ENCODE data around the gene ZNF236. TPM values are rescaled to one million over a fixed set of nuclear protein-coding genes. Genes with fewer than 3 reads are reported as not detected.
"Not testable (repeated sequence)": the region's sequence is repeated elsewhere in the genome, so short reads cannot be mapped to it uniquely, and the experiment has no call there.

The ZNF236 gene
- total RNA-seq, 1 donor from 2014 or later, result 17.2 TPM

DNA sequence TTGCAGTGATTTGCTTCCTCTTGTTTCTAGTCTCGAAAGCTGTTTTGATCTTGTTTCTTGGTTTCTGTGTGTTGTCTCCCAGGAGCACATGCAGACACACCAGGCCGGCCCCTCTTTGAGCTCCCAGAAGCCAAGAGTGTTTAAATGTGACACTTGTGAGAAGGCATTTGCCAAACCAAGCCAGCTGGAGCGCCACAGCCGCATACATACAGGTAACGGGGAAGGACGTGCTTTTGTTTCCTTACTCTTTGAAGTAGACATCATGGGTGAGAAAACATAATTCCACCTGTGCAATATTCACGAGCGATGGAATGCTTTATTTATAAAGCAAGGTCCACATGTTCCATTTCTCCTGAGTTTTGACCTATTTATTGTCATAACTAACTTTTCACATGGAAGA, 137.2 kb downstream of the ZNF236 start:
- Histone ChIP-seq H3K27me3 (ENCODE audit: control insufficient read depth in 3 of 3, insufficient read depth in 3 of 3, low read length in 3 of 3) (no peaks in the 10 kb centered on the region), H3K9me3 (ENCODE audit: control insufficient read depth in 3 of 3, low read length in 3 of 3) (no peaks in the 10 kb centered on the region), H3K36me3 (ENCODE audit: control insufficient read depth in 3 of 3, insufficient read depth in 3 of 3, low read length in 3 of 3) (peaks cover 27 to 40% (median 35%) of the 10 kb centered on the region in 3 donors), H3K9ac (ENCODE audit: low read depth in 1 of 3, low read length in 3 of 3) (no peak overlapping the region), H3K4me3 (ENCODE audit: low read length in 3 of 3) (no peak overlapping the region), H3K4me1 (ENCODE audit: control insufficient read depth in 3 of 3, insufficient read depth in 3 of 3, low read length in 3 of 3) (peaks cover 0 to 7% (median 0%) of the 10 kb centered on the region in 3 donors), H3K27ac (ENCODE audit: low read depth, low read length) (no peak overlapping the region)

DNA sequence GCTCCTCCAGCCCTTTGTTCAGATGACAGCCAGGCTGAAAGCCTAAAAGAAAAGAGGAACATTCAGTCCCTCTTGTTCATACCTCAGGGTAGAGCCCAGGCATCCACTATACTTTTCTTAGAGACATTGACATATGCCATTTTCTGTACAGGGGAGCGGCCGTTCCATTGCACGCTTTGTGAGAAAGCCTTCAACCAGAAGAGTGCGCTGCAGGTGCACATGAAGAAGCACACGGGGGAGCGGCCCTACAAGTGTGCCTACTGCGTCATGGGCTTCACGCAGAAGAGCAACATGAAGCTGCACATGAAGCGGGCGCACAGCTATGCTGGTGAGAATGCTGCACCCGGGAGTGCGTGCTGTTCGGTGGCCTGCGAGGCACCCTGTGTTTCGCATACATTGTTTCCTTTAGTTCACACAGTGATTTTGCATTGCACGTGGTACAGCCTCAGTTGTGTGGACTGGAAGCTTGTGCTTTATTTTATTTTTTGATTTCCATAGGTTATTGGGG, 138.2 kb downstream of the ZNF236 start:
- H3K36me3 ChIP-seq (ENCODE audit: control insufficient read depth in 3 of 3, insufficient read depth in 3 of 3, low read length in 3 of 3), result peaks cover 25 to 40% (median 35%) of the 10 kb centered on the region in 3 donors
- H3K27ac ChIP-seq (ENCODE audit: low read depth, low read length), result no peak overlapping the region
- H3K4me1 ChIP-seq (ENCODE audit: control insufficient read depth in 3 of 3, insufficient read depth in 3 of 3, low read length in 3 of 3), result peaks cover 0 to 5% (median 0%) of the 10 kb centered on the region in 3 donors
- no peak overlapping the region for H3K9ac ChIP-seq (ENCODE audit: low read depth in 1 of 3, low read length in 3 of 3)
- no peak overlapping the region for H3K4me3 ChIP-seq (ENCODE audit: low read length in 3 of 3)
- H3K9me3 ChIP-seq (ENCODE audit: control insufficient read depth in 3 of 3, low read length in 3 of 3), result no peaks in the 10 kb centered on the region
- no peaks in the 10 kb centered on the region for H3K27me3 ChIP-seq (ENCODE audit: control insufficient read depth in 3 of 3, insufficient read depth in 3 of 3, low read length in 3 of 3)

DNA sequence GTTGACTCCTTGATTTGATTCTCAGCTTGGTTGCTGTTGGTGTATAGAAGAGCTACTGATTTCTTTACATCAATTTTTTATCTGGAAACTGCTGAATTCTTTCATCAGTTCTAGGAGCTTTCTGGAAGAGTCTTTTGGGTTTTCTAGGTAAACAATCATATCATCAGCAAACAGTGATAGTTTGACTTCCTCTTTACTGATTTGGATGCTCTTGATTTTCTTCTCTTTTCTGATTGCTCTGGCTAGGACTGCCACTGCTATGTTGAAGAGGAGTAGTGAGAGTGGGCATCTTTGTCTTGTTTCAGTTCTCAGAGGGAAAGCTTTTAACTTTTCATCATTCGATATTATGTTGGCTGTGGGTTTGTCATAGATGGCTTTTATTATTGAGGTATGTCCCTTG, 140.5 kb downstream of the ZNF236 start:
- no peak overlapping the region for H3K9ac ChIP-seq (ENCODE audit: low read depth in 1 of 3, low read length in 3 of 3)
- no peak overlapping the region for H3K4me3 ChIP-seq (ENCODE audit: low read length in 3 of 3)
- H3K27ac ChIP-seq (ENCODE audit: low read depth, low read length), result no peak overlapping the region
- no peaks in the 10 kb centered on the region for H3K27me3 ChIP-seq (ENCODE audit: control insufficient read depth in 3 of 3, insufficient read depth in 3 of 3, low read length in 3 of 3)
- peaks cover 19 to 23% (median 23%) of the 10 kb centered on the region in 3 donors for H3K36me3 ChIP-seq (ENCODE audit: control insufficient read depth in 3 of 3, insufficient read depth in 3 of 3, low read length in 3 of 3)
- peaks cover 0 to 3% (median 0%) of the 10 kb centered on the region in 3 donors for H3K4me1 ChIP-seq (ENCODE audit: control insufficient read depth in 3 of 3, insufficient read depth in 3 of 3, low read length in 3 of 3)
- no peaks in the 10 kb centered on the region for H3K9me3 ChIP-seq (ENCODE audit: control insufficient read depth in 3 of 3, low read length in 3 of 3)

DNA sequence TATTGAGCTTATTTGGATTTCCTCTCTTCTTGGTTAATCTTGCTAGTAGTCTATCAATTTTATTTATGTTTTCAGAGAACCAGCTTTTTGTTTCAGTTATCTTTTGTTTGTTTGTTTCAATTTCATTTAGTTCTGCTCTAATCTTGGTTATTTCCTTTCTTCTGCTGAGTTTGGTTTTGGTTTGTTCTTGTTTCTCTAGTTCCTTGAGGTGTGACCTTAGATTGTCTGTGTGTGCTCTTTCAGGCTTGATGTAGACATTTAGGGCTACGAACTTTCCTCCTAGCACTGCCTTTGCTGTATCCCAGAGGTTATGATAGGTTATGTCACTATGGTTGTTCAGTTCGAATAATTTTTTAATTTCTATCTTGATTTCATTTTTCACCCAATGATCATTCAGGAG, 141.6 kb downstream of the ZNF236 start:
- H3K27ac ChIP-seq (ENCODE audit: low read depth, low read length), result no peak overlapping the region
- no peaks in the 10 kb centered on the region for H3K4me1 ChIP-seq (ENCODE audit: control insufficient read depth in 3 of 3, insufficient read depth in 3 of 3, low read length in 3 of 3)
- H3K9ac ChIP-seq (ENCODE audit: low read depth in 1 of 3, low read length in 3 of 3), result no peak overlapping the region
- H3K4me3 ChIP-seq (ENCODE audit: low read length in 3 of 3), result no peak overlapping the region
- no peaks in the 10 kb centered on the region for H3K9me3 ChIP-seq (ENCODE audit: control insufficient read depth in 3 of 3, low read length in 3 of 3)
- H3K27me3 ChIP-seq (ENCODE audit: control insufficient read depth in 3 of 3, insufficient read depth in 3 of 3, low read length in 3 of 3), result no peaks in the 10 kb centered on the region
- H3K36me3 ChIP-seq (ENCODE audit: control insufficient read depth in 3 of 3, insufficient read depth in 3 of 3, low read length in 3 of 3), result peaks cover 14 to 20% (median 19%) of the 10 kb centered on the region in 3 donors

DNA sequence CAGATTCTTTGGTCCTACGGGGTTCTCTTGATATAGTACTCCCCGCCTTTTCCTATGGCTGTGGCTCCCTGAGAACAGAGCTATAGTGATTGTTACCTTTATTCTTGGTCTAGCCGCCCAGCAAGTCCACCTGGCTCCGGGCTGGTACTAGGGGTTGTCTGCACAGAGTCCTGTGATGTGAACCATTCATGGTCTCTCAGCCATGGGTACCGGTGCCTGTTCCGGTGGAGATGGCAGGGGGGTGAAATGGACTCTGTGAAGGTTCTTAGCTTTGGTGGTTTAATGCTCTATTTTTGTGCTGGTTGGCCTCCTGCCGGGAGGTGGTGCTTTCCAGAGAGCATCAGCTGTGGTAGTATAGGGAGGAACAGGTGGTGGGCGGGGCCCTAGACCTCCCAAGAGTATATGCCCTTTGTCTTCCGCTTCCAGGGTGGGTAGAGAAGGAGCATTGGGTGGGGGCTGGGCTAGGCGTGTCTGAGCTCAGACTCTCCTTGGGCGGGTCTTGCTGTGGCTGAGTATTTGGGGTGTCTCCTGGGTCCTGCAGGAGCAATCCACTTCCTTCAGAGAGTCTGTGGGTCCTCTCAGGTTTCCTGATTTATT, 143.3 kb downstream of the ZNF236 start:
- not testable (repeated sequence) for H3K27ac ChIP-seq (ENCODE audit: low read depth, low read length); H3K9me3 ChIP-seq (ENCODE audit: control insufficient read depth in 3 of 3, low read length in 3 of 3); H3K4me1 ChIP-seq (ENCODE audit: control insufficient read depth in 3 of 3, insufficient read depth in 3 of 3, low read length in 3 of 3); H3K27me3 ChIP-seq (ENCODE audit: control insufficient read depth in 3 of 3, insufficient read depth in 3 of 3, low read length in 3 of 3); H3K4me3 ChIP-seq (ENCODE audit: low read length in 3 of 3); H3K9ac ChIP-seq (ENCODE audit: low read depth in 1 of 3, low read length in 3 of 3)
- peaks cover 3 to 11% (median 11%) of the 10 kb centered on the region in 3 donors for H3K36me3 ChIP-seq (ENCODE audit: control insufficient read depth in 3 of 3, insufficient read depth in 3 of 3, low read length in 3 of 3)

DNA sequence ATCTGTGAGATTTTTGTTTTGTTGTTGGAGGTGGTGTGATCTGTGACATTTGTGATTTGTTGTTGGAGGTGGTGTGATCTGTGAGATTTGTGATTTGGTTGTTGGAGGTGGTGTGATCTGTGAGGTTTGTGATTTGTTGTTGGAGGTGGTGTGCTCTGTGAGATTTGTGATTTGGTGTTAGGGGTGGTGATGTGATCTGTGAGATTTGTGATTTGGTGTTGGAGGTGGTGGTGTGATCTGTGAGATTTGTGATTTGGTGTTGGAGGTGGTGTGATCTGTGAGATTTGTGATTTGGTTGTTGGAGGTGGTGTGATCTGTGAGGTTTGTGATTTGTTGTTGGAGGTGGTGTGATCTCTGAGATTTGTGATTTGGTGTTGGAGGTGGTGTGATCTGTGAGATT, 144.9 kb downstream of the ZNF236 start:
- H3K9me3 ChIP-seq (ENCODE audit: control insufficient read depth in 3 of 3, low read length in 3 of 3); H3K36me3 ChIP-seq (ENCODE audit: control insufficient read depth in 3 of 3, insufficient read depth in 3 of 3, low read length in 3 of 3); H3K4me3 ChIP-seq (ENCODE audit: low read length in 3 of 3); H3K27me3 ChIP-seq (ENCODE audit: control insufficient read depth in 3 of 3, insufficient read depth in 3 of 3, low read length in 3 of 3); H3K9ac ChIP-seq (ENCODE audit: low read depth in 1 of 3, low read length in 3 of 3); H3K4me1 ChIP-seq (ENCODE audit: control insufficient read depth in 3 of 3, insufficient read depth in 3 of 3, low read length in 3 of 3); H3K27ac ChIP-seq (ENCODE audit: low read depth, low read length): not testable (repeated sequence)

DNA sequence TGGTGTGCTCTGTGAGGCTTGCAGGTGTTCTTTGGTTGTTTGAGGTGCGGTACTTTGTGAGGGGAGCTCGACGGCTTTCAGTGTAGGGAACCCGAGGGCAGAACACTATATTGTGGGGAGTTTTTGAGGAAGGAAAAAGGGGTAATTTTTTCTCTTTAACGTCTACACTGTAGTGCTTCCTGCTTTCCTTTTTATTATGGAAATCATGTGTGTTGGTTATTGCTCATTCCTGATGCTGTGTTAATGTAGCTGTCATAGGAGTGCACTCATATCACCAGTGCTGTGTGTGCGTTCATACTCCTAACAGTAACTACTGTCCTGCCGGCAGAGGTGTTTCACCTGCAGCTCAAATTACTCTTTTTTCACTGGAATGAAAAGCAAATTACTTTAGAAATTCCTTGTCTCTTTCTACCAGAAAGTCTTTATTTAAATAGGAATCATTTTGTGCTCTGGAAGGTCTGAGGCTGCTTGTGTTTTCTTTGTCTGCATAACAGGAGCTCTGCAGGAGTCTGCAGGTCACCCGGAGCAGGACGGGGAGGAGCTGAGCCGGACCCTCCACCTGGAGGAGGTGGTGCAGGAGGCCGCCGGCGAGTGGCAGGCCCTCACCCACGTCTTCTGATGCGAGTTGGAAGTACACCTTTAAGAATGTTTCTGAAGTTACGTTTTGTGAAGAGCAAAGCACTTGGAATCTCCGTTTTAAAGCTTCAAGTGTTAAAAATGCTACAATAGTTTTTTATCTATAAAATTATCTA, 145.5 kb downstream of the ZNF236 start:
- no peak overlapping the region for H3K27ac ChIP-seq (ENCODE audit: low read depth, low read length)
- no peak overlapping the region for H3K4me3 ChIP-seq (ENCODE audit: low read length in 3 of 3)
- H3K27me3 ChIP-seq (ENCODE audit: control insufficient read depth in 3 of 3, insufficient read depth in 3 of 3, low read length in 3 of 3), result no peaks in the 10 kb centered on the region
- H3K9ac ChIP-seq (ENCODE audit: low read depth in 1 of 3, low read length in 3 of 3), result no peak overlapping the region
- H3K36me3 ChIP-seq (ENCODE audit: control insufficient read depth in 3 of 3, insufficient read depth in 3 of 3, low read length in 3 of 3), result peaks cover 0 to 8% (median 6%) of the 10 kb centered on the region in 3 donors
- no peaks in the 10 kb centered on the region for H3K9me3 ChIP-seq (ENCODE audit: control insufficient read depth in 3 of 3, low read length in 3 of 3)
- H3K4me1 ChIP-seq (ENCODE audit: control insufficient read depth in 3 of 3, insufficient read depth in 3 of 3, low read length in 3 of 3), result no peaks in the 10 kb centered on the region

DNA sequence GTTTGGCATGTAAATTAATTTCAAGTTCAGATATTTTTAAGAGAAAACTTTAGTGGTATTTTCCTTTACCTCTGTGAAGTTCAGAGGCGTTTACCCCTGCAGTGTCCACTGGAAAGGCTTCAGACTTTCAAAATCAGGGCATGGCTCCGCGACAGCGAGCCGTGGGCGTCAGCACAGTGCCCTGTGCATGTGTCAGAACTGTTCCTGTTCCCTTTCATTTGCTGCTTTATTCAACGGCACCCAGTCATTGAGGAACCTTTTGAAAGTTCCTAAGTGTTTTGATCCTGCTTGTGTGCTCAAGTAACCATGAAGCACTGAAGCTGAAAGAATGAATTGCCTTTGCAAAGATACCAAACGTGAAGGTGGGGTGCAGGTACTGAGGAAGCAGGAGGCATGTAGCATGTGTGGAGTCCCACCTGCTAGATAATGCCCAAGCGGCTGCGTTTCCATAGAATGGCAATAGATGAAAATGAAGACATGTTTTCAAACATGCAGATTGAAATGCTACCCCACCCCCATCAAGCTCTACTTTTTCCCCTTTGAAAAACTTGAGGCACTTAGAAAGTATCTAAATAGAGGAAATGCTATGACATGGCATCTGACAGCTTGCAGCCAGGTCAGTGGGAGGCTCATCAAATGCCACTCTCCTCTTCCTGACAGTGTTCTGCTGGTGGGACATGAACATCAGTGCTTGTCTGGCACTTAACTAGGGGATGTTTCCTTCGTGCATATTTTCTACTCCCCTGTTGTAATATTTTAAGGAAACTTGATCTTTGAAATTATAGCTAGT, 148.6 kb downstream of the ZNF236 start:
- H3K9ac ChIP-seq (ENCODE audit: low read depth in 1 of 3, low read length in 3 of 3), result no peak overlapping the region
- H3K27ac ChIP-seq (ENCODE audit: low read depth, low read length), result no peak overlapping the region
- H3K4me3 ChIP-seq (ENCODE audit: low read length in 3 of 3), result no peak overlapping the region
- H3K27me3 ChIP-seq (ENCODE audit: control insufficient read depth in 3 of 3, insufficient read depth in 3 of 3, low read length in 3 of 3), result no peaks in the 10 kb centered on the region
- H3K9me3 ChIP-seq (ENCODE audit: control insufficient read depth in 3 of 3, low read length in 3 of 3), result no peaks in the 10 kb centered on the region
- H3K36me3 ChIP-seq (ENCODE audit: control insufficient read depth in 3 of 3, insufficient read depth in 3 of 3, low read length in 3 of 3), result peaks cover 0 to 8% (median 6%) of the 10 kb centered on the region in 3 donors
- no peaks in the 10 kb centered on the region for H3K4me1 ChIP-seq (ENCODE audit: control insufficient read depth in 3 of 3, insufficient read depth in 3 of 3, low read length in 3 of 3)

DNA sequence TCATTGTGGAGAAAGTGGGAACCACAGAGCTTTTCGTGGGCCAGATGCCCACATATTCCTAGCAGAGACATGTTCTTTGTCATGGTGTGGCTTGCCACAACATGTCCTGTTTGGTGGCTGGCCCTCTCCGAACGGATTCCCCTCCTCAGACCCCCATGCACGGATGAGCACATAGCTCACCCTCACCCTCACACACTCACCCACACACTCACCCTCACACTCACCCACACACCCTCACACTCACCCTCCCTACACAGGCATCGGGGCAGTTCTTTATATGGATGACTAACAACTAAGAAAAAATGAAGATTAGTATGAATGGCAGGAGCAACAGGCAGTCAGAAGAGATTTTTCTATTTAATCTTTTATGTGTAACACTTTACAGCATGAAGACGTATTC, 149.9 kb downstream of the ZNF236 start:
- H3K27me3 ChIP-seq (ENCODE audit: control insufficient read depth in 3 of 3, insufficient read depth in 3 of 3, low read length in 3 of 3), result no peaks in the 10 kb centered on the region
- H3K9ac ChIP-seq (ENCODE audit: low read depth in 1 of 3, low read length in 3 of 3), result no peak overlapping the region
- peaks cover 2 to 3% (median 2%) of the 10 kb centered on the region in 3 donors for H3K4me1 ChIP-seq (ENCODE audit: control insufficient read depth in 3 of 3, insufficient read depth in 3 of 3, low read length in 3 of 3)
- no peaks in the 10 kb centered on the region for H3K9me3 ChIP-seq (ENCODE audit: control insufficient read depth in 3 of 3, low read length in 3 of 3)
- no peak overlapping the region for H3K27ac ChIP-seq (ENCODE audit: low read depth, low read length)
- no peak overlapping the region for H3K4me3 ChIP-seq (ENCODE audit: low read length in 3 of 3)
- peaks cover 0 to 6% (median 5%) of the 10 kb centered on the region in 3 donors for H3K36me3 ChIP-seq (ENCODE audit: control insufficient read depth in 3 of 3, insufficient read depth in 3 of 3, low read length in 3 of 3)

Measured in skeletal muscle tissue (tissue), 4 donors.